Heart left ventricle (tissue), 13 donors: ENCODE data around the gene CCDC183.

Experiments used
- CTCF ChIP-seq, 12 donors: fragments of 200-600 bp; sonication (generic) in 4 of 12; IDR thresholded peaks; one replicate each; pipeline versions ENCODE4 v1.5.0 to v1.8.0; 2018 to 2022; ENCODE audit warnings: antibody characterized with exemption in 12 of 12, mild to moderate bottlenecking in 5 of 12
- POLR2A ChIP-seq, 2 donors: fragments of 450-650 bp; IDR thresholded peaks; one replicate each; pipeline ENCODE4 v1.6.1; 2017; ENCODE audit warnings: antibody characterized with exemption in 2 of 2, mild to moderate bottlenecking in 2 of 2, moderate library complexity in 2 of 2
- donor health status: ischemic (EF 13 %, LVEDD 7.1; RV severe dilation, severe dysfunction).
- donor health status: DM: no; HTN: yes; CAD: no.
- donor health status: DM: no; HTN: no; CAD: no.
- donor health status: ischemic (EF 25% LVEDD 6.9; RV normal size, moderate dysfunction).
- donor health status: ischemic (EF 25% LVEDD 5.7; RV mildly dilated, moderate dysfunction).
- donor health status: ischemic (EF 35%, LVEDD 5.7; RV mildly dilated, moderate dysfunction).
- donor health status: nonischemic (EF 11% LVEDD 7.7; RV severe dilation, severe dysfunction).
- donor health status: DM: yes; HTN: yes; CAD: no.
- donor health status: PGD.
- donor health status: ischemic (EF 29% LVEDD 5.4; RV normal size, mild dysfunction).
- donor health status: nonischemic (EF 23%, LVEDD 6.1; RV moderate dilation, normal function).

- no peak for TF ChIP-seq CTCF (IDR thresholded peaks at IDR 0.05)
- no peak for TF ChIP-seq POLR2A (IDR thresholded peaks at IDR 0.05)
Measured at GRCh38 chr9:136762221-136762691, 33.9 kb upstream of the CCDC183 start.
